HL-60 (cell line): ENCODE results near the gene ZFAND3.

Experiments
- GABPA ChIP-seq: IDR thresholded peaks from 2 replicates; pipeline ENCODE4 v1.6.1; 2012; ENCODE audit warnings: low read depth
- POLR2AphosphoS5 ChIP-seq: IDR thresholded peaks from 2 replicates; pipeline ENCODE4 v1.6.1; 2012; ENCODE audit warnings: low read depth
- TF ChIP-seq, protein P1 (sequence below): IDR thresholded peaks from one replicate; pipeline ENCODE4 v1.5.1; 2011; ENCODE audit warnings: low read length, control low read depth, inconsistent platforms; ENCODE audit not compliant: insufficient read depth
- TF ChIP-seq, protein P2 (sequence below): IDR thresholded peaks from 2 replicates; pipeline ENCODE4 v1.6.1; 2012; ENCODE audit warnings: low read depth; ENCODE audit not compliant: insufficient replicate concordance

DNA sequence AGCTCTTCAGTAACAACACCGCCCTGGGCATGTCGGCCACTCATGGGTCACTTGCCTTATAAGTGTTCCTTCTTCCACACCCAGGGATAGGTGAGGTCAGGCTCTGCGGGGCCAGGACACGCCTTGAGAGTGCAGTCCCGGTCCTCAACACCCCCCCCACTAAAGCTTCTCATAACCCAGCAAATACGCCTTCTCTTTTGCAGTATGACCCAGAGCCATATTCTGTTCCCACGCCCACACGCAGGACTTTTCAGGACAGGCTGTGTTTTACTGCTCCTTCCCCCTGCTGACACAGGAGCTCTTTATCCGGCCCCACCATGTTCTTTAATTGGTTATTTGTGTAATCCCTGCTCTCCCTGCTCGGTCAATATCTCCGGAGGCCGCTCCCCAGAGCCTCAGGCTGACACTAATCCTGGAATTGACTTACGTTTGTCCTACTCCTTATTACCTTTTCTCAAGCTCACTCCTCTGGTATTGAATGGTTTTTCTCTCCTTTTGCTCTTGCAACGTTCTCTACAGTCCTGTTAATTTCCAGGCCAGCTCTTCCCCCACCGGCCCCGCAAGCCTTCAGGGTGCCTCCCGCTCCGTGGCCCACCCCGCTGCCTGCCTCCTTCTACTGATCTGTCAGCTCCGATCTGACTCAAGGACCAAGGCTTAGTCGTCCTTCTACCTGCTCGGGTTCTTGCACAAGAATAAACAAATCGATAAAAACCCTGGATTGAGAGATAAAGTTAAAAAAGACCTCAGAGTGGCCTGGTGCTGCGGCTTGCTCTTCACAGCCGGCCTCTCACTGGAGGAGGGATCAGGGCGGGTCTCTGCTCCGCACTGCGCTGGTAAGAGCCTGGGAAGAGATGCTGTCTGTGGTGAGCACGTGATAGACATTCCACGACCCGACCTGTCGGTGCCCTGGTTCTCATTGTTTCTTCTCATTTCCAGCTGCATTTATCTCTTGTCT is 357.5 kb downstream of the ZFAND3 start:
- TF ChIP-seq, protein P1, sequence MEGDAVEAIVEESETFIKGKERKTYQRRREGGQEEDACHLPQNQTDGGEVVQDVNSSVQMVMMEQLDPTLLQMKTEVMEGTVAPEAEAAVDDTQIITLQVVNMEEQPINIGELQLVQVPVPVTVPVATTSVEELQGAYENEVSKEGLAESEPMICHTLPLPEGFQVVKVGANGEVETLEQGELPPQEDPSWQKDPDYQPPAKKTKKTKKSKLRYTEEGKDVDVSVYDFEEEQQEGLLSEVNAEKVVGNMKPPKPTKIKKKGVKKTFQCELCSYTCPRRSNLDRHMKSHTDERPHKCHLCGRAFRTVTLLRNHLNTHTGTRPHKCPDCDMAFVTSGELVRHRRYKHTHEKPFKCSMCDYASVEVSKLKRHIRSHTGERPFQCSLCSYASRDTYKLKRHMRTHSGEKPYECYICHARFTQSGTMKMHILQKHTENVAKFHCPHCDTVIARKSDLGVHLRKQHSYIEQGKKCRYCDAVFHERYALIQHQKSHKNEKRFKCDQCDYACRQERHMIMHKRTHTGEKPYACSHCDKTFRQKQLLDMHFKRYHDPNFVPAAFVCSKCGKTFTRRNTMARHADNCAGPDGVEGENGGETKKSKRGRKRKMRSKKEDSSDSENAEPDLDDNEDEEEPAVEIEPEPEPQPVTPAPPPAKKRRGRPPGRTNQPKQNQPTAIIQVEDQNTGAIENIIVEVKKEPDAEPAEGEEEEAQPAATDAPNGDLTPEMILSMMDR, result no peak
- TF ChIP-seq, protein P2, sequence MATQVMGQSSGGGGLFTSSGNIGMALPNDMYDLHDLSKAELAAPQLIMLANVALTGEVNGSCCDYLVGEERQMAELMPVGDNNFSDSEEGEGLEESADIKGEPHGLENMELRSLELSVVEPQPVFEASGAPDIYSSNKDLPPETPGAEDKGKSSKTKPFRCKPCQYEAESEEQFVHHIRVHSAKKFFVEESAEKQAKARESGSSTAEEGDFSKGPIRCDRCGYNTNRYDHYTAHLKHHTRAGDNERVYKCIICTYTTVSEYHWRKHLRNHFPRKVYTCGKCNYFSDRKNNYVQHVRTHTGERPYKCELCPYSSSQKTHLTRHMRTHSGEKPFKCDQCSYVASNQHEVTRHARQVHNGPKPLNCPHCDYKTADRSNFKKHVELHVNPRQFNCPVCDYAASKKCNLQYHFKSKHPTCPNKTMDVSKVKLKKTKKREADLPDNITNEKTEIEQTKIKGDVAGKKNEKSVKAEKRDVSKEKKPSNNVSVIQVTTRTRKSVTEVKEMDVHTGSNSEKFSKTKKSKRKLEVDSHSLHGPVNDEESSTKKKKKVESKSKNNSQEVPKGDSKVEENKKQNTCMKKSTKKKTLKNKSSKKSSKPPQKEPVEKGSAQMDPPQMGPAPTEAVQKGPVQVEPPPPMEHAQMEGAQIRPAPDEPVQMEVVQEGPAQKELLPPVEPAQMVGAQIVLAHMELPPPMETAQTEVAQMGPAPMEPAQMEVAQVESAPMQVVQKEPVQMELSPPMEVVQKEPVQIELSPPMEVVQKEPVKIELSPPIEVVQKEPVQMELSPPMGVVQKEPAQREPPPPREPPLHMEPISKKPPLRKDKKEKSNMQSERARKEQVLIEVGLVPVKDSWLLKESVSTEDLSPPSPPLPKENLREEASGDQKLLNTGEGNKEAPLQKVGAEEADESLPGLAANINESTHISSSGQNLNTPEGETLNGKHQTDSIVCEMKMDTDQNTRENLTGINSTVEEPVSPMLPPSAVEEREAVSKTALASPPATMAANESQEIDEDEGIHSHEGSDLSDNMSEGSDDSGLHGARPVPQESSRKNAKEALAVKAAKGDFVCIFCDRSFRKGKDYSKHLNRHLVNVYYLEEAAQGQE, result no peak
- TF ChIP-seq POLR2AphosphoS5 (no peak), GABPA (no peak)
